Activated CD4-positive, alpha-beta T cell treated with anti-CD3 and anti-CD28 coated beads, Interleukin-2, amount 50 U/mL, for 16 hours (primary cell): ENCODE data around the gene ALS2.
"Not testable (repeated sequence)": the region's sequence is repeated elsewhere in the genome, so short reads cannot be mapped to it uniquely, and the experiment has no call there.

Source experiments
- DNase-seq: peaks from one replicate; pipeline ENCODE4 v3.0.0-alpha.2; 2020

The ALS2 gene

GRCh38 chr2:201780674-201781493 is at the start of gene ALS2:
Gene ALS2, minus strand, starts transcription at chr2:201780933. Its CDS starts 12,048 bp downstream, at chr2:201768885.
- peak; percentile 92 for DNase-seq

- no peak for DNase-seq
These were observed 47.5 kb upstream of the ALS2 start for GRCh38 chr2:201828220-201828619.

GRCh38 chr2:201827621-201828020 is 46.9 kb upstream of the ALS2 start:
- DNase-seq: no peak

GRCh38 chr2:201824212-201824611 is 43.5 kb upstream of the ALS2 start:
- DNase-seq: no peak

- no peak for DNase-seq
These were observed 40.3 kb upstream of the ALS2 start for GRCh38 chr2:201821080-201821479.

GRCh38 chr2:201820383-201821007 is 39.8 kb upstream of the ALS2 start:
- DNase-seq: no peak

GRCh38 chr2:201816657-201817575 is 36.2 kb upstream of the ALS2 start:
- DNase-seq: no peak

- DNase-seq: no peak
These were observed 33.4 kb upstream of the ALS2 start for GRCh38 chr2:201813996-201814760.

- DNase-seq: not testable (repeated sequence)
These were observed 29.9 kb upstream of the ALS2 start for GRCh38 chr2:201810604-201811003.

- DNase-seq: no peak
These were observed 28.9 kb upstream of the ALS2 start for GRCh38 chr2:201809633-201810032.

- no peak for DNase-seq
These were observed 27.3 kb upstream of the ALS2 start for GRCh38 chr2:201808027-201808426.

GRCh38 chr2:201807452-201807999 is 26.8 kb upstream of the ALS2 start:
- DNase-seq: no peak

- no peak for DNase-seq
These were observed 25.9 kb upstream of the ALS2 start, which contains the start of gene CDK15 for GRCh38 chr2:201806442-201807170. Gene CDK15, plus strand, starts transcription at chr2:201806537. Its CDS starts 128 bp downstream, at chr2:201806665.

- DNase-seq: not testable (repeated sequence)
These were observed 18.2 kb upstream of the ALS2 start for GRCh38 chr2:201798914-201799285.

- DNase-seq: no peak
These were observed 17.6 kb upstream of the ALS2 start for GRCh38 chr2:201798252-201798913.

- DNase-seq: no peak
These were observed 16.6 kb upstream of the ALS2 start for GRCh38 chr2:201797175-201797840.

- DNase-seq: no peak
These were observed 15.7 kb upstream of the ALS2 start for GRCh38 chr2:201796478-201796865.

- DNase-seq: no peak
These were observed 15.1 kb upstream of the ALS2 start for GRCh38 chr2:201795607-201796477.

- DNase-seq: no peak
These were observed 13.6 kb upstream of the ALS2 start for GRCh38 chr2:201794294-201794693.
